ENCODE data around the gene HS6ST3.

HS6ST3 gene

GRCh38 chr13:96199315-96199714 lies 109.4 kb downstream of the HS6ST3 start:
- DNase-seq (ENCODE audit: low read depth in 2 of 2): no peak

- no peak for DNase-seq (ENCODE audit: low read depth in 2 of 2)
Measured at GRCh38 chr13:96200810-96201209, 110.9 kb downstream of the HS6ST3 start.

- DNase-seq (ENCODE audit: low read depth in 2 of 2): no peak
Measured at GRCh38 chr13:96202315-96202714, 112.4 kb downstream of the HS6ST3 start.

- no peak for DNase-seq (ENCODE audit: low read depth in 2 of 2)
Measured at GRCh38 chr13:96203471-96203870, 113.6 kb downstream of the HS6ST3 start.

- DNase-seq (ENCODE audit: low read depth in 2 of 2): no peak
Measured at GRCh38 chr13:96214824-96215445, 125.0 kb downstream of the HS6ST3 start.

- DNase-seq (ENCODE audit: low read depth in 2 of 2): no peak
Measured at GRCh38 chr13:96216543-96216942, 126.6 kb downstream of the HS6ST3 start.

GRCh38 chr13:96218475-96218874 lies 128.6 kb downstream of the HS6ST3 start:
- no peak for DNase-seq (ENCODE audit: low read depth in 2 of 2)

- no peak for DNase-seq (ENCODE audit: low read depth in 2 of 2)
Measured at GRCh38 chr13:96221471-96221870, 131.6 kb downstream of the HS6ST3 start.

GRCh38 chr13:96223231-96223630 lies 133.3 kb downstream of the HS6ST3 start:
- no peak for DNase-seq (ENCODE audit: low read depth in 2 of 2)

- no peak for DNase-seq (ENCODE audit: low read depth in 2 of 2)
Measured at GRCh38 chr13:96229356-96229755, 139.4 kb downstream of the HS6ST3 start.

- DNase-seq (ENCODE audit: low read depth in 2 of 2): no peak
Measured at GRCh38 chr13:96238241-96238640, 148.3 kb downstream of the HS6ST3 start.

- DNase-seq (ENCODE audit: low read depth in 2 of 2): no peak
Measured at GRCh38 chr13:96238861-96239260, 149.0 kb downstream of the HS6ST3 start.

- DNase-seq (ENCODE audit: low read depth in 2 of 2): no peak
Measured at GRCh38 chr13:96243376-96243775, 153.5 kb downstream of the HS6ST3 start.

- DNase-seq (ENCODE audit: low read depth in 2 of 2): no peak
Measured at GRCh38 chr13:96248103-96248502, 158.2 kb downstream of the HS6ST3 start.

- DNase-seq (ENCODE audit: low read depth in 2 of 2): no peak
Measured at GRCh38 chr13:96248996-96249395, 159.1 kb downstream of the HS6ST3 start.

- no peak for DNase-seq (ENCODE audit: low read depth in 2 of 2)
Measured at GRCh38 chr13:96252903-96253302, 163.0 kb downstream of the HS6ST3 start.

GRCh38 chr13:96273196-96273595 lies 183.3 kb downstream of the HS6ST3 start:
- no peak for DNase-seq (ENCODE audit: low read depth in 2 of 2)

GRCh38 chr13:96274046-96274445 lies 184.1 kb downstream of the HS6ST3 start:
- no peak for DNase-seq (ENCODE audit: low read depth in 2 of 2)

GRCh38 chr13:96279904-96280303 lies 190.0 kb downstream of the HS6ST3 start:
- no peak for DNase-seq (ENCODE audit: low read depth in 2 of 2)

- no peak for DNase-seq (ENCODE audit: low read depth in 2 of 2)
Measured at GRCh38 chr13:96284971-96285370, 195.1 kb downstream of the HS6ST3 start.

GRCh38 chr13:96285729-96286128 lies 195.8 kb downstream of the HS6ST3 start:
- DNase-seq (ENCODE audit: low read depth in 2 of 2): no peak

GRCh38 chr13:96294930-96295881 lies 205.3 kb downstream of the HS6ST3 start:
- no peak for DNase-seq (ENCODE audit: low read depth in 2 of 2)

GRCh38 chr13:96297360-96297759 lies 207.5 kb downstream of the HS6ST3 start:
- DNase-seq (ENCODE audit: low read depth in 2 of 2): no peak

All from stimulated activated CD8-positive, alpha-beta memory T cell treated with anti-CD3 and anti-CD28 coated beads, Interleukin-2, amount 100 ng/mL, for 1 hour (primary cell).